Measurements from ENCODE around the gene TEX261. TPM values are rescaled to one million over a fixed set of nuclear protein-coding genes. Genes with fewer than 3 reads are reported as not detected.

The TEX261 gene
- total RNA-seq, 1 experiment from 2014 or later, result 70.0 TPM

DNA sequence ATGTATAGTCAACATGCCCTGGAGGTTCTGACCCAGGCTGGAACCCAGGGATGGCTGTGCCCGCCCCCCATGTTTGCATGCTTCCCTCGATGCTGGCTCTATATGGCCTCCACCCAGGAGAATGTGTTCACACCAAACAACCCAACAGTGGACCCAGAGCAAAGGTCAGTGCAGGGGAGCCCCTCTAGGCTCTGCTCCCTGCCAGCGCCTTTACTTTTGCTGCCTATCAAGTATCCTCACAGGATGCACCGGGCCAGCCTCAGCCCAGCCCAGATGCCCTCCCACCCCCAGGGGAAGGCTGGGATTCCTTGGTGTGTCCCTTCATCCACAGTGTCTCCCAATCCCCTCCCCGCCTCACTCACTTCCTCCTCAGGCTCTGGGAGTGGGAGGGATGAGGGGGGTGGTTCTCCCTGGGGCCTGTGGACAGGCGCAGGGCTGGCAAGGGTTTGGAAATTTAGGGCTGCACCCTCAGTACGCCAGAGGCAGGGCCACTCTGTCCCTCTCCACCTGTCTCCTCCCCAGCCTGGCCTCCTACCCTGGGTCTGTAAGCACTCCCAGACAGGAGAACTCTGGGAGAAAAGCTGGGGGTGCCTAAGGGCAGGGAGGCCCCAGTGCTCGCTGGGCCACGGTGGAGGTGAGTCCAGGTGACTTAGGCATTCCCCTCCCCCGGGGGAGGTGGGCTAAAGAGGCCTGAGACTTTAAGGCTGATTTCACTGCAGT, 56.6 kb downstream of the TEX261 start:
- H3K4me1 Mint-ChIP-seq (ENCODE audit: low read depth, unreplicated experiment), result peaks cover 9% of the 10 kb centered on the region
- peak overlapping the region; percentile 25 for H3K4me3 Mint-ChIP-seq (ENCODE audit: unreplicated experiment)
- no peaks in the 10 kb centered on the region for H3K36me3 Mint-ChIP-seq (ENCODE audit: insufficient read depth, unreplicated experiment)
- no peaks in the 10 kb centered on the region for H3K9me3 Mint-ChIP-seq (ENCODE audit: unreplicated experiment)
- H3K27me3 ChIP-seq (replicated peaks; ENCODE audit: control insufficient read depth, insufficient read depth, low read length), result no peaks in the 10 kb centered on the region
- peaks cover 3% of the 10 kb centered on the region for H3K27me3 Mint-ChIP-seq (ENCODE audit: insufficient read depth, unreplicated experiment)
- H3K27ac Mint-ChIP-seq (ENCODE audit: unreplicated experiment), result peak overlapping the region; percentile 67
- ChIA-PET POLR2A (no interaction called here), CTCF (interaction anchor here (0.9 to 2.9 kb wide), 2 partner anchors 10 kb away, joined by 5 to 22 read pairs; no protein-coding TSS in a partner anchor)
- H3K9me3 ChIP-seq, result no peaks in the 10 kb centered on the region
- BruUV-seq (replicated peaks), result no TSS peak
- H3K4me3 ChIP-seq (ENCODE audit: low read depth, low read length), result no peak overlapping the region
- peak; percentile 31 to 82 for DNase-seq
- TF ChIP-seq, protein P1, sequence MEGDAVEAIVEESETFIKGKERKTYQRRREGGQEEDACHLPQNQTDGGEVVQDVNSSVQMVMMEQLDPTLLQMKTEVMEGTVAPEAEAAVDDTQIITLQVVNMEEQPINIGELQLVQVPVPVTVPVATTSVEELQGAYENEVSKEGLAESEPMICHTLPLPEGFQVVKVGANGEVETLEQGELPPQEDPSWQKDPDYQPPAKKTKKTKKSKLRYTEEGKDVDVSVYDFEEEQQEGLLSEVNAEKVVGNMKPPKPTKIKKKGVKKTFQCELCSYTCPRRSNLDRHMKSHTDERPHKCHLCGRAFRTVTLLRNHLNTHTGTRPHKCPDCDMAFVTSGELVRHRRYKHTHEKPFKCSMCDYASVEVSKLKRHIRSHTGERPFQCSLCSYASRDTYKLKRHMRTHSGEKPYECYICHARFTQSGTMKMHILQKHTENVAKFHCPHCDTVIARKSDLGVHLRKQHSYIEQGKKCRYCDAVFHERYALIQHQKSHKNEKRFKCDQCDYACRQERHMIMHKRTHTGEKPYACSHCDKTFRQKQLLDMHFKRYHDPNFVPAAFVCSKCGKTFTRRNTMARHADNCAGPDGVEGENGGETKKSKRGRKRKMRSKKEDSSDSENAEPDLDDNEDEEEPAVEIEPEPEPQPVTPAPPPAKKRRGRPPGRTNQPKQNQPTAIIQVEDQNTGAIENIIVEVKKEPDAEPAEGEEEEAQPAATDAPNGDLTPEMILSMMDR (IDR thresholded peaks at IDR 0.05; ENCODE audit: insufficient read depth in 1 of 2, low read depth in 1 of 2, low read length in 1 of 2, severe bottlenecking in 1 of 2, unreplicated experiment in 1 of 2), result no peak
- H3K36me3 ChIP-seq (ENCODE audit: control insufficient read depth, insufficient read depth, low read length), result no peaks in the 10 kb centered on the region; the same call in 1 of the 2 replicates
- intact Hi-C loops (cut with micrococcal nuclease; ENCODE audit: unreplicated experiment), result no loop called here
- peaks cover 28% of the 10 kb centered on the region for H3K4me1 ChIP-seq

DNA sequence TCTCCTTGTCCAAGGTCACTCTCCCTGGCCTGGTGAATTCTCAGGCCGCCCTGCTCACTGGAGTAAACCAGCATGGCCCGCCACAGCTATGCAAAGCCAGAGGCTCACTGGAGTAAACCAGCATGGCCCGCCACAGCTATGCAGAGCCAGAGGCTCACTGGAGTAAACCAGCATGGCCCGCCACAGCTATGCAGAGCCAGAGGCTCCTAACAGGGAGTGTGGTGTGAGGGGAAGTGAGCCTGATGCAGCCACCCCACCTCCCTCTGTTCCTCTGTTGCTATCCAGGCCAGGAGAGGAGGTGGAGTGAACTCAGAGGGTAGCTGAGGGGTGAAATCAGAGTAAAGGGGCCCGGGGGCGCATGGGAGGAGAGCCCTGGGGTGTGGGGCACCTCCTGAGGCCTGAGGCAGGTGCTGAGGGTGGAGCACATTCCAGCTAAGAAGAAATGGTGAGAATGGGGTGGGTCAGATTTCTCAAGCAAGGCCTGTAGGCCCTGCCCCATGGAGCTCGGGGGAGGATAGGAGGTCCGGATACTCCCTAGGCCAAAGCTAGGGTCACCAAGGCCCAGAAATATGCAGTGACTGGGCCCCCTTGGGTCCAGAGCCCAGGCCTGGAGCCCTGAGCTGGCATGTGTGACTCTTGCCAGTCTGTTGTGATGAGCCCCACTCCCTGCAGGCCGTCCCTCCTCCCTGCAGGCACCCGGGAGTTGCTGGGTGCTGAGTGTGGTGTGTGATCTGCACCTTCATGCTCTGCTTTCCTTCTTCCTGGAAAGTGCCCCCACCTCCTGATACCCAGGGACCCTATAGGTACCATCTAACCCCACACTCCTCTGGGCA, 57.5 kb downstream of the TEX261 start:
- CTCF ChIA-PET, result interaction anchor here (0.6 to 2.9 kb wide), 2 partner anchors 11 to 634 kb away, joined by 3 to 22 read pairs; no protein-coding TSS in a partner anchor
- peak overlapping the region; percentile 67 for H3K27ac Mint-ChIP-seq (ENCODE audit: unreplicated experiment)
- H3K27me3 Mint-ChIP-seq (ENCODE audit: insufficient read depth, unreplicated experiment), result peaks cover 3% of the 10 kb centered on the region

More for the DNA sequence above, 57.5 kb downstream of the TEX261 start:
- Histone ChIP-seq H3K4me1 (peaks cover 28% of the 10 kb centered on the region), H3K4me3 (ENCODE audit: low read depth, low read length) (no peak overlapping the region), H3K27me3 (replicated peaks; ENCODE audit: control insufficient read depth, insufficient read depth, low read length) (no peaks in the 10 kb centered on the region), H3K36me3 (ENCODE audit: control insufficient read depth, insufficient read depth, low read length) (no peaks in the 10 kb centered on the region; the same call in 1 of the 2 replicates), H3K9me3 (no peaks in the 10 kb centered on the region)
- peaks cover 9% of the 10 kb centered on the region for H3K4me1 Mint-ChIP-seq (ENCODE audit: low read depth, unreplicated experiment)
- intact Hi-C loops (cut with micrococcal nuclease; ENCODE audit: unreplicated experiment), result no loop called here
- BruUV-seq (replicated peaks), result no TSS peak
- H3K36me3 Mint-ChIP-seq (ENCODE audit: insufficient read depth, unreplicated experiment), result no peaks in the 10 kb centered on the region
- no peaks in the 10 kb centered on the region for H3K9me3 Mint-ChIP-seq (ENCODE audit: unreplicated experiment)
- TF ChIP-seq, protein P1 (IDR thresholded peaks at IDR 0.05; ENCODE audit: insufficient read depth in 1 of 2, low read depth in 1 of 2, low read length in 1 of 2, severe bottlenecking in 1 of 2, unreplicated experiment in 1 of 2), result no peak
- POLR2A ChIA-PET, result no interaction called here
- peak; percentile 55 to 77 for DNase-seq
- peak overlapping the region; percentile 9 for H3K4me3 Mint-ChIP-seq (ENCODE audit: unreplicated experiment)

Measured in Caco-2 (cell line).